ENCODE results near the gene WDR27.

The WDR27 gene
- 4.7 to 44.0 (median 26.1) reads per million in 3 experiments for total RNA-seq

GRCh38 chr6:169701954-169702839 is at the start of gene WDR27, which contains the start of gene C6orf120:
Gene WDR27, minus strand, starts transcription at chr6:169702029. Its CDS starts 13,024 bp downstream, at chr6:169689005.
Gene C6orf120, plus strand, starts transcription at chr6:169702126. Its CDS starts 334 bp downstream, at chr6:169702460.
- DNase-seq, result peak; percentile 95

GRCh38 chr6:169746556-169746955 is 44.7 kb upstream of the WDR27 start:
- no peak for DNase-seq

- no peak for DNase-seq
Measured at GRCh38 chr6:169745405-169745804, 43.6 kb upstream of the WDR27 start.

- no peak for DNase-seq
Measured at GRCh38 chr6:169741344-169741743, 39.5 kb upstream of the WDR27 start.

- DNase-seq, result no peak
Measured at GRCh38 chr6:169738976-169739529, 37.2 kb upstream of the WDR27 start.

- no peak for DNase-seq
Measured at GRCh38 chr6:169738204-169738975, 36.6 kb upstream of the WDR27 start.

GRCh38 chr6:169729961-169730360 is 28.1 kb upstream of the WDR27 start:
- DNase-seq, result no peak

GRCh38 chr6:169726963-169727362 is 25.1 kb upstream of the WDR27 start:
- DNase-seq, result no peak

- DNase-seq, result no peak
Measured at GRCh38 chr6:169726049-169726400, 24.2 kb upstream of the WDR27 start.

GRCh38 chr6:169725125-169726048 is 23.6 kb upstream of the WDR27 start:
- no peak for DNase-seq

GRCh38 chr6:169724494-169725124 is 22.8 kb upstream of the WDR27 start, which contains the start of gene PHF10:
Gene PHF10, minus strand, starts transcription at chr6:169724500. Its CDS starts 569 bp downstream, at chr6:169723931.
- DNase-seq, result peak; percentile 60

- DNase-seq, result peak; percentile 35
Measured at GRCh38 chr6:169723991-169724493, 22.2 kb upstream of the WDR27 start.

- DNase-seq, result peak; percentile 69
Measured at GRCh38 chr6:169723200-169723909, 21.5 kb upstream of the WDR27 start.

- peak; percentile 45 for DNase-seq
Measured at GRCh38 chr6:169722362-169723199, 20.8 kb upstream of the WDR27 start.

- DNase-seq, result no peak
Measured at GRCh38 chr6:169720207-169720855, 18.5 kb upstream of the WDR27 start.

- DNase-seq, result no peak
Measured at GRCh38 chr6:169719117-169719516, 17.3 kb upstream of the WDR27 start.

- DNase-seq, result no peak
Measured at GRCh38 chr6:169714595-169714994, 12.8 kb upstream of the WDR27 start.

GRCh38 chr6:169714178-169714577 is 12.3 kb upstream of the WDR27 start:
- no peak for DNase-seq

GRCh38 chr6:169710009-169710408 is 8.2 kb upstream of the WDR27 start:
- DNase-seq, result no peak
